Activated T-helper 1 cell treated with anti-CD3 and anti-CD28 coated beads, Interleukin-12 subunit alpha, Interleukin-12 subunit beta, Interleukin-2, Interleukin-4 antibody, amounts not matched to agents 30 ng/mL and 10 ng/mL and 1 ng/mL, durations not matched to agents 14 hours and 24 hours and 36 hours (primary cell): ENCODE results near the gene REXO1. TPM values are rescaled to one million over a fixed set of nuclear protein-coding genes. Genes with fewer than 3 reads are reported as not detected.
"Not testable (repeated sequence)": the region's sequence is repeated elsewhere in the genome, so short reads cannot be mapped to it uniquely, and the experiment has no call there.

Experiments
- DNase-seq: peaks from one replicate; pipeline ENCODE4 v3.0.0; 2021; ENCODE audit warnings: low spot score
- H3K27ac Mint-ChIP-seq: one replicate; pipeline ENCODE4 v1.8.0; 2021; ENCODE audit warnings: mild to moderate bottlenecking, mixed read lengths
- H3K27me3 Mint-ChIP-seq: one replicate; pipeline ENCODE4 v1.8.0; 2022; ENCODE audit warnings: mild to moderate bottlenecking, moderate library complexity, mixed read lengths; ENCODE audit not compliant: insufficient read depth
- H3K36me3 Mint-ChIP-seq: one replicate; pipeline ENCODE4 v1.8.0; 2021; ENCODE audit warnings: low read depth, mixed read lengths
- H3K4me1 Mint-ChIP-seq: one replicate; pipeline ENCODE4 v1.8.0; 2021; ENCODE audit warnings: low read depth, mixed read lengths
- H3K4me3 Mint-ChIP-seq: one replicate; pipeline ENCODE4 v1.8.0; 2021; ENCODE audit warnings: mild to moderate bottlenecking, moderate library complexity, mixed read lengths
- H3K9me3 Mint-ChIP-seq: one replicate; pipeline ENCODE4 v1.8.0; 2021; ENCODE audit warnings: mixed read lengths
- intact Hi-C: fragments of 100-400 bp; cut with micrococcal nuclease; formaldehyde crosslinking; loops from one replicate; pipeline ENCODE4 v1.15.1; 2024
- total RNA-seq: library from RNA; stranded (reverse); gene quantifications from 2 replicates; pipeline ENCODE4 v1.2.3, GENCODE V29; 2022

Gene REXO1
- total RNA-seq, 1 donor from 2014 or later = 64.5 TPM

- intact Hi-C loops = loop anchor here (1.0 kb wide), 2 partner anchors 15 to 18 kb away; no protein-coding TSS in a partner anchor
- DNase-seq = peak; percentile 74
- Mint-ChIP-seq H3K36me3 (peaks cover 14% of the 10 kb centered on the region), H3K9me3 (no peaks in the 10 kb centered on the region), H3K4me3 (peak overlapping the region; percentile 99), H3K27ac (peak overlapping the region; percentile 99), H3K4me1 (peaks cover 28% of the 10 kb centered on the region), H3K27me3 (no peaks in the 10 kb centered on the region)
These were observed 34.0 kb upstream of the REXO1 start for GRCh38 chr19:1882089-1882785.

- Mint-ChIP-seq H3K36me3 (peaks cover 14% of the 10 kb centered on the region), H3K27ac (peak overlapping the region; percentile 99), H3K4me3 (peak overlapping the region; percentile 99), H3K4me1 (peaks cover 30% of the 10 kb centered on the region)
- DNase-seq, H3K9me3 Mint-ChIP-seq, H3K27me3 Mint-ChIP-seq: not testable (repeated sequence)
- intact Hi-C loops = loop anchor here (1.0 kb wide), 2 partner anchors 16 to 17 kb away; no protein-coding TSS in a partner anchor
These were observed 33.3 kb upstream of the REXO1 start for GRCh38 chr19:1881393-1882088.

- Mint-ChIP-seq H3K36me3 (peaks cover 14% of the 10 kb centered on the region), H3K4me1 (peaks cover 34% of the 10 kb centered on the region), H3K9me3 (no peaks in the 10 kb centered on the region), H3K27ac (peak overlapping the region; percentile 29), H3K4me3 (no peak overlapping the region), H3K27me3 (peaks cover 2% of the 10 kb centered on the region)
- intact Hi-C loops = no loop called here
- DNase-seq = no peak
These were observed 32.5 kb upstream of the REXO1 start for GRCh38 chr19:1880611-1881392.

- Mint-ChIP-seq H3K4me1 (peaks cover 36% of the 10 kb centered on the region), H3K36me3 (peaks cover 19% of the 10 kb centered on the region)
- H3K27me3 Mint-ChIP-seq, DNase-seq, H3K4me3 Mint-ChIP-seq, H3K27ac Mint-ChIP-seq, intact Hi-C loops, H3K9me3 Mint-ChIP-seq: not testable (repeated sequence)
These were observed 31.7 kb upstream of the REXO1 start for GRCh38 chr19:1879982-1880381.

GRCh38 chr19:1878583-1878982 is 30.3 kb upstream of the REXO1 start:
- H3K4me3 Mint-ChIP-seq, H3K27ac Mint-ChIP-seq, intact Hi-C loops: not testable (repeated sequence)

GRCh38 chr19:1877280-1877660 is 29.0 kb upstream of the REXO1 start:
- H3K9me3 Mint-ChIP-seq, H3K27me3 Mint-ChIP-seq, H3K27ac Mint-ChIP-seq, DNase-seq, intact Hi-C loops, H3K4me3 Mint-ChIP-seq: not testable (repeated sequence)
- Mint-ChIP-seq H3K4me1 (peaks cover 24% of the 10 kb centered on the region), H3K36me3 (peaks cover 13% of the 10 kb centered on the region)

More at GRCh38 chr19:1878583-1878982, 30.3 kb upstream of the REXO1 start:
- not testable (repeated sequence) for H3K9me3 Mint-ChIP-seq, H3K27me3 Mint-ChIP-seq, DNase-seq
- Mint-ChIP-seq H3K36me3 (peaks cover 18% of the 10 kb centered on the region), H3K4me1 (peaks cover 37% of the 10 kb centered on the region)

- not testable (repeated sequence) for H3K27me3 Mint-ChIP-seq, DNase-seq, H3K9me3 Mint-ChIP-seq
- H3K4me3 Mint-ChIP-seq = peak overlapping the region; percentile 98
- peak overlapping the region; percentile 89 for H3K27ac Mint-ChIP-seq
- peaks cover 13% of the 10 kb centered on the region for H3K36me3 Mint-ChIP-seq
- intact Hi-C loops = loop anchor here (1.0 kb wide), 4 partner anchors 8 to 29 kb away; partner anchors contain the start of genes ADAT3 and SCAMP4
- peaks cover 20% of the 10 kb centered on the region for H3K4me1 Mint-ChIP-seq
These were observed 28.4 kb upstream of the REXO1 start for GRCh38 chr19:1876496-1877279.

GRCh38 chr19:1875646-1876495 is 27.6 kb upstream of the REXO1 start:
- Mint-ChIP-seq H3K4me1 (peaks cover 20% of the 10 kb centered on the region), H3K27ac (peak overlapping the region; percentile 96)

GRCh38 chr19:1875265-1875645 is 27.0 kb upstream of the REXO1 start:
- Mint-ChIP-seq H3K4me3 (peak overlapping the region; percentile 98), H3K4me1 (peaks cover 20% of the 10 kb centered on the region), H3K36me3 (peaks cover 13% of the 10 kb centered on the region), H3K27ac (peak overlapping the region; percentile 96)
- intact Hi-C loops, H3K27me3 Mint-ChIP-seq, DNase-seq, H3K9me3 Mint-ChIP-seq: not testable (repeated sequence)

More at GRCh38 chr19:1875646-1876495, 27.6 kb upstream of the REXO1 start:
- DNase-seq = peak; percentile 87
- Mint-ChIP-seq H3K4me3 (peak overlapping the region; percentile 98), H3K36me3 (peaks cover 13% of the 10 kb centered on the region), H3K27me3 (peaks cover 2% of the 10 kb centered on the region), H3K9me3 (no peaks in the 10 kb centered on the region)
- intact Hi-C loops = loop anchor here (1.0 kb wide), 4 partner anchors 8 to 29 kb away; partner anchors contain the start of genes ADAT3 and SCAMP4

- intact Hi-C loops = no loop called here
These were observed 26.4 kb upstream of the REXO1 start for GRCh38 chr19:1874554-1875185.

More at GRCh38 chr19:1874554-1875185, 26.4 kb upstream of the REXO1 start:
- Mint-ChIP-seq H3K4me1 (peaks cover 20% of the 10 kb centered on the region), H3K27ac (peak overlapping the region; percentile 96), H3K4me3 (peak overlapping the region; percentile 98), H3K27me3 (peaks cover 2% of the 10 kb centered on the region), H3K9me3 (no peaks in the 10 kb centered on the region), H3K36me3 (peaks cover 13% of the 10 kb centered on the region)
- no peak for DNase-seq
